ENCODE results near the gene CYB561D1. TPM values are rescaled to one million over a fixed set of nuclear protein-coding genes. Genes with fewer than 3 reads are reported as not detected.
"Not testable (repeated sequence)": the region's sequence is repeated elsewhere in the genome, so short reads cannot be mapped to it uniquely, and the experiment has no call there.

The CYB561D1 gene
- total RNA-seq, 2 donors from 2014 or later: 9.5 to 16.5 TPM

GRCh38 chr1:109468903-109469302, 25.0 kb upstream of the CYB561D1 start:
- DNase-seq (ENCODE audit: low spot score): no peak
- H3K9me3 ChIP-seq: no peaks in the 10 kb centered on the region
- no peak for ATAC-seq (ENCODE audit: insufficient number of reproducible peaks, low FRiP score, low read depth)
- TF ChIP-seq, protein P1, sequence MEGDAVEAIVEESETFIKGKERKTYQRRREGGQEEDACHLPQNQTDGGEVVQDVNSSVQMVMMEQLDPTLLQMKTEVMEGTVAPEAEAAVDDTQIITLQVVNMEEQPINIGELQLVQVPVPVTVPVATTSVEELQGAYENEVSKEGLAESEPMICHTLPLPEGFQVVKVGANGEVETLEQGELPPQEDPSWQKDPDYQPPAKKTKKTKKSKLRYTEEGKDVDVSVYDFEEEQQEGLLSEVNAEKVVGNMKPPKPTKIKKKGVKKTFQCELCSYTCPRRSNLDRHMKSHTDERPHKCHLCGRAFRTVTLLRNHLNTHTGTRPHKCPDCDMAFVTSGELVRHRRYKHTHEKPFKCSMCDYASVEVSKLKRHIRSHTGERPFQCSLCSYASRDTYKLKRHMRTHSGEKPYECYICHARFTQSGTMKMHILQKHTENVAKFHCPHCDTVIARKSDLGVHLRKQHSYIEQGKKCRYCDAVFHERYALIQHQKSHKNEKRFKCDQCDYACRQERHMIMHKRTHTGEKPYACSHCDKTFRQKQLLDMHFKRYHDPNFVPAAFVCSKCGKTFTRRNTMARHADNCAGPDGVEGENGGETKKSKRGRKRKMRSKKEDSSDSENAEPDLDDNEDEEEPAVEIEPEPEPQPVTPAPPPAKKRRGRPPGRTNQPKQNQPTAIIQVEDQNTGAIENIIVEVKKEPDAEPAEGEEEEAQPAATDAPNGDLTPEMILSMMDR (IDR thresholded peaks at IDR 0.05): no peak
- H3K36me3 ChIP-seq: no peaks in the 10 kb centered on the region
- no peaks in the 10 kb centered on the region for H3K27me3 ChIP-seq (replicated peaks; ENCODE audit: insufficient read depth)
- H3K4me1 ChIP-seq (ENCODE audit: control insufficient read depth in 1 of 2, low read depth in 2 of 2): peaks cover 0 to 11% of the 10 kb centered on the region in 2 donors
- H3K4me3 ChIP-seq: no peak overlapping the region
- no peak overlapping the region for H3K27ac ChIP-seq

- H3K27ac ChIP-seq: no peak overlapping the region
- no peaks in the 10 kb centered on the region for H3K9me3 ChIP-seq
- no peak overlapping the region for H3K4me3 ChIP-seq
- peaks cover 0 to 11% of the 10 kb centered on the region in 2 donors for H3K4me1 ChIP-seq (ENCODE audit: control insufficient read depth in 1 of 2, low read depth in 2 of 2)
- no peaks in the 10 kb centered on the region for H3K36me3 ChIP-seq
- TF ChIP-seq, protein P1 (IDR thresholded peaks at IDR 0.05): no peak
- ATAC-seq (ENCODE audit: insufficient number of reproducible peaks, low FRiP score, low read depth) (no peak), DNase-seq (ENCODE audit: low spot score) (no peak)
- H3K27me3 ChIP-seq (replicated peaks; ENCODE audit: insufficient read depth): no peaks in the 10 kb centered on the region
These were observed 23.6 kb upstream of the CYB561D1 start for GRCh38 chr1:109470245-109470644.

DNA sequence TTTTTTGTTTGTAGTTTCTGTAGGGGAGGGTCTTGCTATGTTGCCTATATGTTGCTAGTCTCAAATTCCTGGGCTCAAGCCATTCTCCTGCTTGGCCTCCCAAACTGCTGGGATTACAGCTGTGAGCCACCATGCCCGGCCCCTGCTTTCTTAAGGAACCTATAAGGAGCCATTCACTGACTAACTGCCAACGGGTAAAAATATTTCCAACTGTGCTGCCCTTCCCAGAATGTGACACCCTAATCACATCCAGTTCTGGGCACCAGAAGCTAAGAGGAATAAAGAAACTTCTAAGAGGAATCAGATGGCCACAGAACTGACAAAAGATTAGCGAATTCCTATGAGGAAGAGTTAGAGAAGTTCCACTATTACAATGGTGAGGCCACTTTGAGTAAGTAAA, 21.1 kb upstream of the CYB561D1 start:
- TF ChIP-seq, protein P1 (IDR thresholded peaks at IDR 0.05): no peak
- Histone ChIP-seq H3K4me3 (no peak overlapping the region), H3K36me3 (peaks cover 3% of the 10 kb centered on the region), H3K27ac (no peak overlapping the region), H3K4me1 (ENCODE audit: control insufficient read depth in 1 of 2, low read depth in 2 of 2) (peaks cover 0 to 5% of the 10 kb centered on the region in 2 donors), H3K9me3 (no peaks in the 10 kb centered on the region), H3K27me3 (replicated peaks; ENCODE audit: insufficient read depth) (no peaks in the 10 kb centered on the region)
- no peak for DNase-seq (ENCODE audit: low spot score)
- no peak for ATAC-seq (ENCODE audit: insufficient number of reproducible peaks, low FRiP score, low read depth)

GRCh38 chr1:109473284-109474057, 20.4 kb upstream of the CYB561D1 start:
- not testable (repeated sequence) for H3K4me1 ChIP-seq (ENCODE audit: control insufficient read depth in 1 of 2, low read depth in 2 of 2); H3K36me3 ChIP-seq; H3K27ac ChIP-seq; H3K27me3 ChIP-seq (replicated peaks; ENCODE audit: insufficient read depth); DNase-seq (ENCODE audit: low spot score); H3K9me3 ChIP-seq; ATAC-seq (ENCODE audit: insufficient number of reproducible peaks, low FRiP score, low read depth); H3K4me3 ChIP-seq

- Histone ChIP-seq H3K27ac (no peak overlapping the region), H3K4me3 (no peak overlapping the region), H3K4me1 (ENCODE audit: control insufficient read depth in 1 of 2, low read depth in 2 of 2) (no peaks in the 10 kb centered on the region), H3K9me3 (no peaks in the 10 kb centered on the region), H3K36me3 (peaks cover 3% of the 10 kb centered on the region), H3K27me3 (replicated peaks; ENCODE audit: insufficient read depth) (no peaks in the 10 kb centered on the region)
- no peak for DNase-seq (ENCODE audit: low spot score)
- TF ChIP-seq, protein P1 (IDR thresholded peaks at IDR 0.05): no peak
- no peak for ATAC-seq (ENCODE audit: insufficient number of reproducible peaks, low FRiP score, low read depth)
These were observed 19.2 kb upstream of the CYB561D1 start for GRCh38 chr1:109474697-109475096.

All from thoracic aorta (tissue), 2 donors.